ENCODE data around the gene B3GNT7.

The B3GNT7 gene

DNA sequence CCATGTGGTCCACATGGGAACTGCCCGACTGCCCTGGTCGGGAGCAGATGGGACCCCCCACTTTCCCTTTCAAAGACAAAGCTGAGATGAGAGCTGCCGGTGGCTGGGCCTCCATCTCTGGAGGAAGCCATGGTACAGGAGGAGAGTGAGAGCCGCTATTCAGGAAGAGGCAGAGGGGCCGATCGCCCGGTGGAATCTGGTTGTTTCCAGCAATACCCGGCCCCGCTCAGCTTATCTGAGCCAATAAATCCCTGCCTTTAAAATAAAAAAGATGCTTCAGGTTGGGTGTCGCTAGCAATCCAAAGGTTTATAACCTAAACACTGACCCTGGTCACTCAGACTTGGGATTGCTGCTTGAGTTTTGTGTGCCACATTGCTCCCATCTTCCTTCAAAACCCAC is 15.2 kb upstream of the B3GNT7 start:
- TF ChIP-seq, protein P1, sequence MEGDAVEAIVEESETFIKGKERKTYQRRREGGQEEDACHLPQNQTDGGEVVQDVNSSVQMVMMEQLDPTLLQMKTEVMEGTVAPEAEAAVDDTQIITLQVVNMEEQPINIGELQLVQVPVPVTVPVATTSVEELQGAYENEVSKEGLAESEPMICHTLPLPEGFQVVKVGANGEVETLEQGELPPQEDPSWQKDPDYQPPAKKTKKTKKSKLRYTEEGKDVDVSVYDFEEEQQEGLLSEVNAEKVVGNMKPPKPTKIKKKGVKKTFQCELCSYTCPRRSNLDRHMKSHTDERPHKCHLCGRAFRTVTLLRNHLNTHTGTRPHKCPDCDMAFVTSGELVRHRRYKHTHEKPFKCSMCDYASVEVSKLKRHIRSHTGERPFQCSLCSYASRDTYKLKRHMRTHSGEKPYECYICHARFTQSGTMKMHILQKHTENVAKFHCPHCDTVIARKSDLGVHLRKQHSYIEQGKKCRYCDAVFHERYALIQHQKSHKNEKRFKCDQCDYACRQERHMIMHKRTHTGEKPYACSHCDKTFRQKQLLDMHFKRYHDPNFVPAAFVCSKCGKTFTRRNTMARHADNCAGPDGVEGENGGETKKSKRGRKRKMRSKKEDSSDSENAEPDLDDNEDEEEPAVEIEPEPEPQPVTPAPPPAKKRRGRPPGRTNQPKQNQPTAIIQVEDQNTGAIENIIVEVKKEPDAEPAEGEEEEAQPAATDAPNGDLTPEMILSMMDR (IDR thresholded peaks at IDR 0.05; ENCODE audit: low read length, missing control alignments) = no peak
- DNase-seq (ENCODE audit: low read depth) = no peak
- H3K4me3 ChIP-seq (replicated peaks; ENCODE audit: low read depth, low read length) = no peak overlapping the region

DNA sequence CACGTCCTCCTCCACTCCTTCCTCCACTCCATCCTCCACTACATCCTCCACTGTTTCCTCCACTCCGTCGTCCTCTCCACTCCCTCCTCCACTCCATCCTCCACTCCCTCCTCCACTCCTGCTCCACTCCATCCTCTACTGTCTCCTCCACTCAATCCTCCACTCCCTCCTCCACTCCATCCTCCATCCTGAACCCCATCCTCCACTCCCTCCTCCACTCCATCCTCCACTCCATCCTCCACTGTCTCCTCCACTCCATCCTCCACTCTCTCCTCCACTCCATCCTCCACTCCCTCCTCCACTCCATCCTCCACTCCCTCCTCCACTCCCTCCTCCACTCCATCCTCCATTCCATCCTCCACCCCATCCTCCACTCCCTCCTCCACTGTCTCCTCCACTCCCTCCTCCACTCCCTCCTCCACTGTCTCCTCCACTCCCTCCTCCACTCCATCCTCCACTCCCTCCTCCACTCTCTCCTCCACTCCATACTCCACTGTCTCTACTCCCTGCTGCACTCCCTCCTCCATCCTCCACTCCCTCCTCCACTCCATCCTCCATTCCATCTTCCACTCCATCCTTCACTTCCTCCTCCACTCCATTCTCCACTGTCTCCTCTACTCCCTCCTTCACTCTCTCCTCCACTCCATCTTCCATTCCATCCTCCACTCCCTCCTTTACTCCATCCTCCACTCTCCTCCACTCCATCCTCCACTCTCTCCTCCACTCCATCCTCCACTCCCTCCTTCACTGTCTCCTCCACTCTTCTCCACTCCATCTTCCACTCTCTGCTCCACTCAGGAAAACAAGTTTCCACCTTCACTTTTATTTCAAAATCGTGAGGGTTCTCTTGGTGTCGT is 14.3 kb upstream of the B3GNT7 start:
- no peak overlapping the region for H3K4me3 ChIP-seq (replicated peaks; ENCODE audit: low read depth, low read length)
- TF ChIP-seq, protein P1 (IDR thresholded peaks at IDR 0.05; ENCODE audit: low read length, missing control alignments) = no peak
- no peak for DNase-seq (ENCODE audit: low read depth)

DNA sequence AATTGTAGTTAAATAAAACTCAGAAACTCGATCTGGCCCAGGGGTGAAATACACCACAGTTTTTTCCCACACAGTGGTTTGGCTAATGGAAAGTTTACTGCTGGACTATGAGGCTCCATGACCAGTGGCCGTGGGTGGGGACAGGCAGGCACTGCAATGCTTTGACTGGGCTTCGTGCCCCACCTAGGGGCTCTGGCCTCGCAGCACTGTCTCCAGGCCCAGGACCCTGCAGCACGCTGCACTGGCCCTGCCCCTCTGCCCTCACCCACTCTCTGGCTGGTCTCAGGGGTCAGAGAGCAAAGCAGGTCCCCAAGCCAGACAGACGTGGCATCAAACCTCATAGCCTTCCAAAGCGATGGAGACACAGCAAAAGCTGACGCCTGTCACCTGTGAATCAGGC is 13.4 kb upstream of the B3GNT7 start:
- TF ChIP-seq, protein P1 (IDR thresholded peaks at IDR 0.05; ENCODE audit: low read length, missing control alignments) = no peak
- no peak for DNase-seq (ENCODE audit: low read depth)
- H3K4me3 ChIP-seq (replicated peaks; ENCODE audit: low read depth, low read length) = no peak overlapping the region

DNA sequence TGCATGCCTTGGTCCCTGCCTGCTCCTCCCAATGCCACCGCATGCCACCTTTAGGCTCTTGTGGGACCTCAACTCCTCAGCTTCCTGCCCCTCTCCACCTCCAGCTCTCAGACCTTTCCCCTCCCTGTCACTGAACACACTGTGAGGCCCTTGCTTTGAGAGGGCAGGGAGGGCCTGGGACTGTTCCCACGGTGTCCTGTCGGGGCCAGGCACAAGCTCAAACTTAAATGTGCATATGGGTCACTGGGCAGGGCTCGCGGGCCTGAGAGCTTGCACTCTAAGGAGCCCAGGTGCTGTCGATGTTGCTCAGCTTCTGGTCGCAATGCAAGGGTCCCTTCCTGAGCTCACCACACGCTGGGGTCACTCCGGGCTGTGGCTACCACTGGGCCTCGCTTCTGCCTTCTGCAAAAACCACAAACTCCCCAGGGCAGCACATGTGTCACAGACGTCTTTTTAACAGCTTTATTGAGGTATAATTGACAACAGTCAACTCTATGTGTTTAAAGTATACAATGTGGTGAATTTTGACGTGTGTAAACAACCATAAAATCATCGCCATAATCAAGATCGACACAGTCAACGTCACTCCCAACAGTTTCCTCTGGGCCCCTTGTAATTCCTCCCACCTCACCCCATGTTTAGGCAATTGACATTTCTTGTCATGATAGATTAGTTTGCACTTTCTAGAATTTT is 11.9 kb upstream of the B3GNT7 start:
- H3K4me3 ChIP-seq (replicated peaks; ENCODE audit: low read depth, low read length) = no peak overlapping the region
- no peak for DNase-seq (ENCODE audit: low read depth)
- TF ChIP-seq, protein P1 (IDR thresholded peaks at IDR 0.05; ENCODE audit: low read length, missing control alignments) = no peak

DNA sequence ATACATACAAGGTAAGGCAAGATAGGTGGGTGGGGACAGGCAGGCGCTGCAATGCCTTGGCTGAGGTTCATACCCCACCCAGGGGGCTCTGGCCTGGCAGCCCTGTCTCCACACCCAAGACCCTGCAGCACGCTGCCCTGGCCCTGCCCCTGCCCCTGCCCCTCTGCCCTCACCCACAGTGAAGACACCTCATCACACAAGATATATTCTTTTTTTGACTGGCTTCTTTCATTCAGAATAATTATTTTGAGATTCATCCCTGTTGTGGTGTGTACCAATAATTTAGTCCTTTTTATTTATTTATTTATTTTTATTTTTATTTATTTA is 11.4 kb upstream of the B3GNT7 start:
- TF ChIP-seq, protein P1 (IDR thresholded peaks at IDR 0.05; ENCODE audit: low read length, missing control alignments) = no peak
- DNase-seq (ENCODE audit: low read depth) = no peak
- H3K4me3 ChIP-seq (replicated peaks; ENCODE audit: low read depth, low read length) = no peak overlapping the region

DNA sequence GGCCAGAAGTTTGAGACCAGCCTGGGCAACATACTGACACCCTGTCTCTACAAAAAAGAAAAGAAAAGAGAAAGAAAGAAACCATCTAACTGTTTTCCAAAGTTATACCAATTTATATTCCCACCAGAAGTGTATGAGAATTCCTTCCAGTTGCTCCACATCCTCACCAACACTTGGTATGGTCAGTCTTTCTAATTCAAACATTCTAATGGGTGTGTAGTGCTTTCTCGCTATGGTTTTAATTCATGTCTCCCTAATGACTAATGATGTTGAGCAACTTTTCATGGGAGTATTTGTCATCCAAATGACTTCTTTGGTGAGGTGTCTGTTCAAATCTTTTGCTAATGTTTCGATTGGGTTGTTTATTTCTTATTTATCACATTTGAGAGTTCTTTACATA is 10.5 kb upstream of the B3GNT7 start:
- DNase-seq (ENCODE audit: low read depth) = no peak
- TF ChIP-seq, protein P1 (IDR thresholded peaks at IDR 0.05; ENCODE audit: low read length, missing control alignments) = no peak
- no peak overlapping the region for H3K4me3 ChIP-seq (replicated peaks; ENCODE audit: low read depth, low read length)
